Lower leg skin (tissue), 4 donors: ENCODE results near the gene UBAC2. TPM values are rescaled to one million over a fixed set of nuclear protein-coding genes. Genes with fewer than 3 reads are reported as not detected.

Experiments used
- DNase-seq, 2 donors: peaks; one replicate each; pipeline ENCODE4 v3.0.0-alpha.2; 2019; ENCODE audit warnings: low spot score in 2 of 2
- H3K4me3 ChIP-seq: fragments of 200-600 bp; sonication (generic); 2 replicates; pipeline ENCODE4 v1.5.1; 2017; ENCODE audit warnings: mild to moderate bottlenecking, low read depth; ENCODE audit not compliant: poor library complexity, severe bottlenecking
- CTCF ChIP-seq, 3 donors: fragments of 450-650 bp; IDR thresholded peaks; one replicate each; pipeline ENCODE4 v1.5.1; 2016; ENCODE audit warnings: antibody characterized with exemption in 3 of 3, mild to moderate bottlenecking in 3 of 3, moderate library complexity in 2 of 3
- POLR2A ChIP-seq, 2 donors: fragments of 450-650 bp; IDR thresholded peaks; one replicate each; pipeline ENCODE4 v1.6.1; 2016 to 2017; ENCODE audit warnings: antibody characterized with exemption in 2 of 2, mild to moderate bottlenecking in 1 of 2, moderate library complexity in 1 of 2
- WGBS, 2 donors: methylation state at CpG; one replicate each; pipeline ENCODE4 v1.1.5; 2018; 5-methylcytosine and 5-hydroxymethylcytosine counted together
- intact Hi-C: fragments of 100-400 bp; cut with DNase I; formaldehyde crosslinking; loops from one replicate; pipeline ENCODE4 v1.15.0; 2023; ENCODE audit warnings: low total_unique reads
- total RNA-seq, 4 donors: library from RNA; depleted of rRNA; stranded (reverse); fragments of >200 nt; gene quantifications; one replicate each; pipeline ENCODE4 v1.1.0, GENCODE V29; 2016

UBAC2 gene
- total RNA-seq, 4 donors from 2014 or later = 94.8 to 125 (median 106) TPM

- intact Hi-C loops = no loop called here
- 91 to 95% methylated on average over 8 of the region's 8 CpGs for WGBS, 2 donors
- no peak for TF ChIP-seq CTCF (IDR thresholded peaks at IDR 0.05)
- TF ChIP-seq POLR2A (IDR thresholded peaks at IDR 0.05) = no peak
- H3K4me3 ChIP-seq = no peak overlapping the region
- DNase-seq = no peak
Measured at GRCh38 chr13:99221567-99222239, 21.0 kb downstream of the UBAC2 start.

- no peak for DNase-seq
- intact Hi-C loops = no loop called here
- TF ChIP-seq POLR2A (IDR thresholded peaks at IDR 0.05) = no peak
- TF ChIP-seq CTCF (IDR thresholded peaks at IDR 0.05) = no peak
- 44 to 48% methylated on average over 1 of the region's 1 CpG for WGBS, 2 donors
- H3K4me3 ChIP-seq = no peak overlapping the region
Measured at GRCh38 chr13:99223587-99223986, 22.9 kb downstream of the UBAC2 start.

GRCh38 chr13:99224021-99224420 is 23.4 kb downstream of the UBAC2 start:
- H3K4me3 ChIP-seq = no peak overlapping the region
- intact Hi-C loops = no loop called here
- WGBS, 2 donors = 64 to 67% methylated on average over 2 of the region's 2 CpGs
- TF ChIP-seq POLR2A (IDR thresholded peaks at IDR 0.05) = no peak
- TF ChIP-seq CTCF (IDR thresholded peaks at IDR 0.05) = no peak
- DNase-seq = no peak

- TF ChIP-seq POLR2A (IDR thresholded peaks at IDR 0.05) = no peak
- TF ChIP-seq CTCF (IDR thresholded peaks at IDR 0.05) = no peak
- no peak overlapping the region for H3K4me3 ChIP-seq
- intact Hi-C loops = no loop called here
- WGBS, 2 donors = 65 to 68% methylated on average over 4 of the region's 4 CpGs
- DNase-seq = no peak
Measured at GRCh38 chr13:99225078-99225477, 24.4 kb downstream of the UBAC2 start.

- TF ChIP-seq POLR2A (IDR thresholded peaks at IDR 0.05) (no peak), CTCF (IDR thresholded peaks at IDR 0.05) (no peak)
- intact Hi-C loops = no loop called here
- 60 to 68% methylated on average over 2 of the region's 2 CpGs for WGBS, 2 donors
- no peak overlapping the region for H3K4me3 ChIP-seq
- DNase-seq = no peak
Measured at GRCh38 chr13:99226513-99226912, 25.9 kb downstream of the UBAC2 start.
